K562 (cell line): ENCODE data around the gene SLC34A3.

ENCODE experiments used
- CBX8 ChIP-seq: fragments of 200-600 bp; sonication (generic); IDR thresholded peaks from 2 replicates; pipeline ENCODE4 v1.6.1; 2012; ENCODE audit warnings: borderline replicate concordance, mixed run types, low read depth, mild to moderate bottlenecking, moderate library complexity, mixed read lengths, low read length, control low read depth, inconsistent platforms; ENCODE audit not compliant: poor library complexity, severe bottlenecking; ENCODE audit errors: extremely low read depth
- EZH2 ChIP-seq: IDR thresholded peaks from 2 replicates; pipeline ENCODE4 v1.6.1; 2012; ENCODE audit warnings: low read depth, mild to moderate bottlenecking, inconsistent platforms, low read length, borderline replicate concordance
- POLR2A ChIP-seq: fragments of 450-650 bp; conservative IDR thresholded peaks from 2 replicates; pipeline ENCODE4 v1.6.1; 2016
- SMC3 ChIP-seq: conservative IDR thresholded peaks from 2 replicates; pipeline ENCODE4 v1.6.1; 2011; ENCODE audit warnings: low read depth, low read length, improper control_type of control experiment; ENCODE audit not compliant: insufficient read depth
- ZNF644 ChIP-seq: fragments of 200-800 bp; sonication (Bioruptor generic); IDR thresholded peaks from 2 replicates; pipeline ENCODE4 v1.6.1; 2016; ENCODE audit warnings: low read depth, missing genetic modification characterization, missing compliant biosample characterization
- ZNF785 ChIP-seq: fragments of 250-450 bp; sonication (Bioruptor Pico); IDR thresholded peaks from 2 replicates; pipeline ENCODE4 v1.4.0; 2020; ENCODE audit warnings: mild to moderate bottlenecking
- TF ChIP-seq, protein P1 (sequence below), 2 experiments: fragments of 450-650 bp; formaldehyde crosslinking in 1 of 2; IDR thresholded peaks; 2 replicates each; pipeline versions ENCODE4 v1.4.0 to v1.6.1; 2014 to 2020; ENCODE audit warnings: mild to moderate bottlenecking in 2 of 2, borderline replicate concordance in 1 of 2, low read depth in 1 of 2
- TF ChIP-seq, protein P2 (sequence below): fragments of 250-450 bp; sonication (Bioruptor Pico); IDR thresholded peaks from 2 replicates; pipeline ENCODE4 v1.4.0; 2020; ENCODE audit warnings: mild to moderate bottlenecking, moderate library complexity, borderline replicate concordance

DNA sequence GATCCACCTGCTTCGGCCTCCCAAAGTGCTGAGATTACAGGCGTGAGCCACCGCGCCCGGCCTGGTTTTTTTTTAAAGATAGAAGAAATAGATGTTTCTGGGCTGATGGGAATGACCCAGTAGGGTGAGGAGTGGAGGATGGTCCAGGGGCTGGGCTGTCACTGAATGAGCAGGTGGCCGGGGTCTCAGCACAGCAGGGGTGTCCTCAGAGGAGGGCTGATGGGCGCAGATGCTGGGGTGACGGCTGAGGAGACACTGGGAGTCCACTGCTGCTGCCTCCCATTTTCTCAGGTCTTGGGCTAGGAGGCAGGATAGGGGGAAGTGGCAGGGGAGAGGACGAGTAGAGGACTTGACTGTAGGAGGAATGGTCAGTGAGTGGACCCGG, 44.5 kb downstream of the SLC34A3 start:
- TF ChIP-seq SMC3 (no peak), POLR2A (no peak), ZNF644 (no peak), ZNF785 (CRISPR knock-in tag) (no peak), CBX8 (no peak), EZH2 (no peak)
- TF ChIP-seq, protein P1, sequence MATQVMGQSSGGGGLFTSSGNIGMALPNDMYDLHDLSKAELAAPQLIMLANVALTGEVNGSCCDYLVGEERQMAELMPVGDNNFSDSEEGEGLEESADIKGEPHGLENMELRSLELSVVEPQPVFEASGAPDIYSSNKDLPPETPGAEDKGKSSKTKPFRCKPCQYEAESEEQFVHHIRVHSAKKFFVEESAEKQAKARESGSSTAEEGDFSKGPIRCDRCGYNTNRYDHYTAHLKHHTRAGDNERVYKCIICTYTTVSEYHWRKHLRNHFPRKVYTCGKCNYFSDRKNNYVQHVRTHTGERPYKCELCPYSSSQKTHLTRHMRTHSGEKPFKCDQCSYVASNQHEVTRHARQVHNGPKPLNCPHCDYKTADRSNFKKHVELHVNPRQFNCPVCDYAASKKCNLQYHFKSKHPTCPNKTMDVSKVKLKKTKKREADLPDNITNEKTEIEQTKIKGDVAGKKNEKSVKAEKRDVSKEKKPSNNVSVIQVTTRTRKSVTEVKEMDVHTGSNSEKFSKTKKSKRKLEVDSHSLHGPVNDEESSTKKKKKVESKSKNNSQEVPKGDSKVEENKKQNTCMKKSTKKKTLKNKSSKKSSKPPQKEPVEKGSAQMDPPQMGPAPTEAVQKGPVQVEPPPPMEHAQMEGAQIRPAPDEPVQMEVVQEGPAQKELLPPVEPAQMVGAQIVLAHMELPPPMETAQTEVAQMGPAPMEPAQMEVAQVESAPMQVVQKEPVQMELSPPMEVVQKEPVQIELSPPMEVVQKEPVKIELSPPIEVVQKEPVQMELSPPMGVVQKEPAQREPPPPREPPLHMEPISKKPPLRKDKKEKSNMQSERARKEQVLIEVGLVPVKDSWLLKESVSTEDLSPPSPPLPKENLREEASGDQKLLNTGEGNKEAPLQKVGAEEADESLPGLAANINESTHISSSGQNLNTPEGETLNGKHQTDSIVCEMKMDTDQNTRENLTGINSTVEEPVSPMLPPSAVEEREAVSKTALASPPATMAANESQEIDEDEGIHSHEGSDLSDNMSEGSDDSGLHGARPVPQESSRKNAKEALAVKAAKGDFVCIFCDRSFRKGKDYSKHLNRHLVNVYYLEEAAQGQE (IDR thresholded peaks at IDR 0.05; ENCODE audit: borderline replicate concordance), result no peak
- TF ChIP-seq, protein P1 (CRISPR knock-in tag; IDR thresholded peaks at IDR 0.05; ENCODE audit: low read depth), result no peak
- TF ChIP-seq, protein P2, sequence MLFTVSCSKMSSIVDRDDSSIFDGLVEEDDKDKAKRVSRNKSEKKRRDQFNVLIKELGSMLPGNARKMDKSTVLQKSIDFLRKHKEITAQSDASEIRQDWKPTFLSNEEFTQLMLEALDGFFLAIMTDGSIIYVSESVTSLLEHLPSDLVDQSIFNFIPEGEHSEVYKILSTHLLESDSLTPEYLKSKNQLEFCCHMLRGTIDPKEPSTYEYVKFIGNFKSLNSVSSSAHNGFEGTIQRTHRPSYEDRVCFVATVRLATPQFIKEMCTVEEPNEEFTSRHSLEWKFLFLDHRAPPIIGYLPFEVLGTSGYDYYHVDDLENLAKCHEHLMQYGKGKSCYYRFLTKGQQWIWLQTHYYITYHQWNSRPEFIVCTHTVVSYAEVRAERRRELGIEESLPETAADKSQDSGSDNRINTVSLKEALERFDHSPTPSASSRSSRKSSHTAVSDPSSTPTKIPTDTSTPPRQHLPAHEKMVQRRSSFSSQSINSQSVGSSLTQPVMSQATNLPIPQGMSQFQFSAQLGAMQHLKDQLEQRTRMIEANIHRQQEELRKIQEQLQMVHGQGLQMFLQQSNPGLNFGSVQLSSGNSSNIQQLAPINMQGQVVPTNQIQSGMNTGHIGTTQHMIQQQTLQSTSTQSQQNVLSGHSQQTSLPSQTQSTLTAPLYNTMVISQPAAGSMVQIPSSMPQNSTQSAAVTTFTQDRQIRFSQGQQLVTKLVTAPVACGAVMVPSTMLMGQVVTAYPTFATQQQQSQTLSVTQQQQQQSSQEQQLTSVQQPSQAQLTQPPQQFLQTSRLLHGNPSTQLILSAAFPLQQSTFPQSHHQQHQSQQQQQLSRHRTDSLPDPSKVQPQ, result no peak
